Stimulated activated CD4-positive, alpha-beta T cell treated with anti-CD3 and anti-CD28 coated beads, Interleukin-12 subunit alpha, Interleukin-12 subunit beta, amount 100 ng/mL, for 4 hours (primary cell): Measurements from ENCODE around the gene HS6ST2.
"Not testable (repeated sequence)": the region's sequence is repeated elsewhere in the genome, so short reads cannot be mapped to it uniquely, and the experiment has no call there.

ENCODE experiments used
- DNase-seq: peaks from one replicate; pipeline ENCODE4 v3.0.0-alpha.2; 2020

Gene HS6ST2

DNA sequence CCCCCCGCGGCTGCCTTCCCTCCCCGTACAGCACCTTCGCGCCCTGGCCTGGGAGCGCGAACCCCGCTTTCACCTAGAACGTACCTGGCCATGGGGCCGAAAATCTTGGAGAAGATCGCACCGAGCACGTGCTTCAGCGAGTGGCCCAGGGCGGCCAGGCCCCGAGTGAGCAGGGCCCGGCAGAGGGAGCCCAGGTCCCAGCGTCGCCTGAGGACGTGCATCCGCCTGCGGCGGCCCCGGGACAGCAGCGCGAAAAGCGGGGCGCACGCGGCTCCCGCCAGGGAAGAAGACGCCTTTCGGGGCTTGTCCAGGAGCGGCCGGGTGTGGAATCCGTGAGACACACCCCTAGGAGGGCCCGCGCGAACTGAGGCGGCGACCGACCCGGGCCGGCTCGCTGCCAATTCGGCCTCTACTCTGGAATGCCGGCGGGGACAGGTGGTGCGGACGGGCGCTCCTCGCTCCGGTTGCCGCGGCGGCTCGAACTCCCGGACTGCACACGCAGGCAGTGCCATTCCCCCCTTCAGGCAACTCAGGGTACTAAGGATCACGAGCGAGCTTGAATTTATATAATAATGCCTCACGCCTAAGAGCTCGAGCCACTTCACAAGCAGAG, at the start of gene HS6ST2:
TSS of gene HS6ST2 (minus strand) at position 539 of the 613 bp plus-strand sequence.
- DNase-seq, result peak; percentile 1

DNA sequence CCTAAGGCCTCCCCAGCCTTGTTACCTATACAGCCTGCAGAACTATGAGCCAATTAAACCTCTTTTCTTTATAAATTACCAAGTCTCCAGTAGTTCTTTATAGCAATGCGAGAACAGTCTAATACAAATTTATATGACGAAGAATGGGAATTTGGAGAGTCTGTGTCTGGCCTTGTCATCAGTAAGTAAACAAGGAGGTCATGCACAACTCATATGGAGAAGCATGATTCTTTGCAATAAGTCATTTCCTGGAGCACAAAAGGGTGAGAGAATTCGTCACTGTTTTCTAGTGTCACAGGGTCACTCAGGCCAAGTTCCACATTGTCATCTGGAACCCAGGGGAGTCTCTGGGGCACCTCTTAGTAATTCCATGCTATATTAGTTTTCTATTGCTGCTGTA, 49.0 kb upstream of the HS6ST2 start:
- no peak for DNase-seq

DNA sequence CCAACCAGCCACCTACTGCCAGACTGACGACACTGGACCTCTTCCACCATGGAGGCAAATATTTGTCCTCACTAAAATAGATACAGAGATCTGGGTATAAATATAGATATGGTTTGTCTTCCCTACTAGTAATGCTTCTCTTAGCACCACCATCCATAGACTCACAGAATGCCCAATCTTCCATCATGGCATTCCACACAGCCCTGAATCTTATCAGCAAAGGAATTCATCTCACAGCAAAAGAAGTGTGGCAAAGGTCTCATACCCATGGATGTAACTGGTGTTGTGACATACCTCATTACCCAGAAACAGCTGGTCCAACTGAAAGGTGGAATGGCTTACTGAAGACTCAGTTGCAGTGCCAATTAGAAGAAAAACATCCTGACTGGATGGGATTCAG, 47.2 kb upstream of the HS6ST2 start:
- no peak for DNase-seq

DNA sequence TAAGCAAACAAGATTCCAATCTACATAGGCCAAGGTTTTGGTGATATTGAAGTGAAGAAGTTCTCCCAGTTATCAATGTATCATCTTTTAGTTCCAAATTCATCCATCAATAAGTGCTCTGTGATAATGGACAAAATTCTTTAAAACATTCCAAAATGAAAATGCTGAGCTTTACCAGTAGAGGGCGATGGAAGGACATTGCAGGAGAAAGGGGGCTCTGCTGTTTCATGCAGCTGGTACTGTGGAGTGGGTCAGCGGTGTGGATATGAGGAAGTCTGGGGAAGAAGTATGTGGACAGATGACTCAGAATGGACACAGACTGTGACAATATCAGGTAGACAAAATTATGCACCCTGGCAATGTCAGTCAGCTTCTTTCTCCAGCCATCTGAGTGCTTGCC, 46.6 kb upstream of the HS6ST2 start:
- no peak for DNase-seq

DNA sequence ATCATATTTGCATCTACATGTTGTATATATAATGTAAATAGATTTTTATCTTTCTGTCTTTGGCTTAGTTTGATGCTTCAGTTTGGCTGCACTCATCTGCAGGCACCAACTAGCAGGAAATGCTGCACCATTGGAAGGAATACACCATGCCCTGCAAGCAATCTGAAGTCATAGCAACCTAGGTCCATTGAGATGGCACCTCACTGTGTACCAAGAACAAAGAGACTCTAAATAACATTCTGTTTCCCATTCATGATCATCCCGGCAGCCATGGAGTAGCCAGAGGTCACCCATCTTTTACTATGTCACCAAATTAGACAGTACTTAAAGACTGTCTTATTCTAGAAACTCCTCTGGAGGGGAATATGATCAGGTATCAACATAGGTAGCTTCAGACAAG, 40.8 kb upstream of the HS6ST2 start:
- DNase-seq, result no peak

DNA sequence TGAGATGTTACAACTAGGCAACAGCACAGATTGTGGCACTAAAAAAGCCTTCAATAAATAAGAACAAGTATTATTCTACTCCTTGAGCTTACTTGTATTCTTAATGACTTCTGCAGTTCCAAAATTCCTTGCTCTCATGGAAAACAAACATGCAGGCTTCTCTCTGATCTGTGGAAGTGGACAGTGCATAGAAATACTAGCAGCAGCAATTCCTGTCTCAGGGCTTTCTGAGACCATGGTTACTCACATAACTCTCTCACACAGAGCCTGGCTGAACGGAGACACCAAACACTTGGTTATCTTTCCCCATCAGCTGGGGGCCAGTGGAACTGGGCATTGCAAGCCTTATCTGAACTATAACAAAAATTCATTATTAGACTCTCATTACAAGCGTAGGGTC, 32.4 kb upstream of the HS6ST2 start:
- no peak for DNase-seq

DNA sequence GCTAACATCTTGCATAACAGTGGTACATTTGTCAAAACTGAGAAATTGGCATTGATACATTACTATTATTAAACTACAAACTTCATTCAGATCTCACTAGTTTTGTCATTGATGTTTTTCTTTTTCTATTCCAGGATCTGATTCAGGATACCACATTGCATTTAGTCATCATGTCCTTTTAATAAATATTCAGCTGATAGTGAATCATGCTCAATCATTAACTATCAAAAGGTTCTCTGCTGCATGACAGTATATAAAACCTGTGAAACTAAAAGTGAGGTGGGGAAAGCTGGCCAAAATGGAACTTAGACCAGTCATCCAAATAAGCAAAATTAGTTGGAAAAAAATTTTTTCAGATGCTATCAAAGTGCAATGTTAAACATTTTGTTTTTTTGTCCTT, 28.1 kb upstream of the HS6ST2 start:
- no peak for DNase-seq

DNA sequence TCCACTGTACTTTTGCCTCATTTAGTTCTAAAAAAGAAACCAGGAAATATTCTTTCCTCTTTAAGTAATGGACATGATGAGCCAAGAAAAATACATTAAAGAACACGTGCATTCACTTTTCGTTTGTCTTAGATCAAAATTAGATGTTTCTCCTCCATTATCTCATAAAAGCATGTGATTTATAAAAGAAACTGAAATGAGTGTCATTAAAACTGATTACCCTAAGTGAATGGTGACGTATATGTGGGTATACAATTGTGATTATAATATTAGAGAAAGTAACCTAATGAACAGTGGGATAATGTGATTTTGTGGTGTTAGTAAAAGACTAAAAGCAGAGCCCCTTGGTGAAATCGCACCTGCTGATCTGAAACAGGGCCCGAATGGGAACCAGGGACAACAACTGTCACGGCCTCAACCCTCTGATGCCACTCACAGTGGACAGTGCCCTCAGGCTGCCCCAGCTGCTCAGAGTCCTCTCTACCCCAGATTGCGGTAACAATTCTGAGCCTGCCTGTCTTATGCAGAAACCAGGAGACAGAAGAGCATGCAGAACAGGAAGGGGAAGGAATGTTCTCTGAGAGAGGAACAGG, 25.7 kb upstream of the HS6ST2 start:
- DNase-seq, result no peak

DNA sequence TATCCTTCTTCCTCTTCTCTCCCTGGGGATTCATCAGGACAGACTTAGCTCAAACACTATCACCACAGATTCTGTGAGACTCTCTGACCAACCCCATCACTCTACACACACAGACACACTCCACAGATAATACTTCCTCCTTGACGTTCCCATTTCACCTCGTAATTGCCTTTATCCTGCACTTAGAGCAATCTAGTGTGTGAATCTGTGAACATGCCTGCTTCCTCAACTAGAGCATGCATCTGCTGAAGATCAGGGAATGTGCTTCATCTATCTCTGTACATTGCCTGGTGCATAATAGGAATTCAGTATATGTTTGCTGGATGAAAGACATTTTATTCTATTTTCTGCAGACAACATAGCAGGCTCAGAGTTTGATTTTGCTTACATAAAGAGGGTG, 25.1 kb upstream of the HS6ST2 start:
- DNase-seq, result no peak

DNA sequence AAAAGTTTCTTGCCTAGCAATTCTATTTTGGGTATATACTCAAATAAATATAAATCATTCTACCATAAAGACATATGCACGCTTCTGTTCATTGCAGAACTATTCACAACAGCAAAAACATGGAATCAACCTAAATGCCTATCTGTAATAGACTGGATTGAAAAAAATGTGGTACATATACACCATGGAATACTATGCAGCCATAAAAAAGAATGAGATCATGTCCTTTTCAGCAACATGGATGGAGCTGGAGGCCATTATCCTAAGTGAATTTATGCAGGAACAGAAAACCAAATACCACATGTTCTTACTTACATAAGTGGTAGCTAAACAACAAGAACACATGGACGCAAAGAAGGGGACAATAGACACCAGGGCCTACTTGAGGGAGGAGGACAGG, 21.6 kb upstream of the HS6ST2 start:
- not testable (repeated sequence) for DNase-seq

DNA sequence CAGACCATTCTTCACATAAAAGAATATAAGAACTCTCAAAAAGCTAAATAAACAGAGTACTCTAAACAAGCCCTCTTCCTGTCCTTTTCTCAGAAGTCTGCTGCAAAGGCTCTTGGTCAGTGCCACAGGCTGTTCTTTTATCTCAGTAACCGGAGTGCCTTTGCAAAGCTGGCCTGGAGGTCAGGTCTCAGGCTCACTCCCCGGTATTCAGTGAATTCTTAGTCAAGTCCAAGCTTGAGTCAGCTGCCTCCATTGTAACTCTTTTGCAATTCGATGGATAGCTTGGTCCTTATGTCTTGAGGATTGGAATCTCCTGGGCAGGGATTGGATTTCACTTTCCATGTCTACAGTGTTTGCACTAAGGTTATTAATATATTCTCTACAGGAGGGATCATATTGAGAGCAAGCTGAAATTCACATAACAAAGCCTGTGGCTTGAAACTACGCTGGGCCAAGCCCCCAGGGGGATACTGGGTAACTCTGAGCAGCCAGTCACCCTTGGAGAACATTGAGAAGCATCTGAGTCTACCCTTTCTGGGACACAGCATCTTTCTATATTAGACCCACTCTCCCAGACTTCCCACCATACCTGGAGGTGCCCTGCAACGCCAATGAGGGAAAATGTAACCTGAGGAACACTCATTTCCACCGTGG, 10.0 kb upstream of the HS6ST2 start:
- no peak for DNase-seq

DNA sequence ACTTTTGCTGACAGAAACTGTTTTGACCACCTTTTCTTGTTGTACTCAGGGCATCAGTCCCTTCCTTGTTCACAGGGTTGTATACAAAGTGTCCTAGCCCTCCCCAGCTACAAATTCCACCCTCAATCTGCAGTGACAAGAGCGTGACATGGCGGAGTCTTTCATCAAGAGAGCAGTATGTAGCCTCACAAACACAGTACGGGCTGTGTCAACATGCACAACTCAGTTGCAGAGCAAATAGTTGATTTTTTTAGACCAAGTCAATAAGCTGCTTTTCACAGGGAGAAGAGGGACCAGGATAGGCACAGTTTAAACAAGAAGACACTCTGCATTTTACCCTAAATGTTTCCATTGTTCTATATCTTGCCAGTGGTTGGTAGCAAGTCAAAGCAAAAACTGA, 8.6 kb upstream of the HS6ST2 start:
- no peak for DNase-seq

DNA sequence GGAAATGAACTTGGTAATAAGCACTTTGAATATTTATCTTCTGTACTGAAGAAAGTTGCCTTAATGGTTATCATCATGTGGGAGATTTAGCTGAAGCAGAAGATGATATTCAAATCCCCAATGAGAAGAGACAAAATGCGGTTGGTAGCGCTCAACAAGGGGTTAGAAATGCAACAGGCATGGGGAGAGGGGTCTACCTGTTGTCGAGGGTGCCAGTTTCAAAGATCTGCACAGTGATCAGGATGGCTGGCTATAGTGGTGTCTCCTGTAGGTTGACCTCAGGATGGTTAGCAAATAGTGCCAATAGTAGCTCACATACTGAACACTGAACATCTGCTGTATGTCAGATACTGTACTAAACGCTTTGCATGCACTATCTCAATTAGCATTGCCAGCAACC, 7.0 kb upstream of the HS6ST2 start:
- DNase-seq, result no peak

DNA sequence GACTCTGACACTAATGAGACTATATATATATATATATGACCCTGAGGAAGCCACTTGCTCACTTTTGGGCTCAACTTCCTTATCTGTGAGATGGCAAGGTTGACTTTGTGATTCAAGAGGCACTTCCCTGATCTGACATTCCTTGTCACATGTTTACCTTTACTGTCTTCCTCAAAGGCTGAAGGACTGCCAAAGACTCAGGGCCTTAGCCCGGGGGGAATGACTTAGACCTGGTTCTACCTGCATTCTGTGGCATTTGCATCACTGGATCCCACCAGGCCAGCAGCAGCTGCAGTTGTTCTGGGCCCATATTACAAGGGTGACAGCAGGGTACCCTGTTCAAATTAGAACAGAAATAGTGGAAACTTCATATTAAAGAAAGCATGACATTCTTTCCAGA, 3.1 kb upstream of the HS6ST2 start:
- no peak for DNase-seq

DNA sequence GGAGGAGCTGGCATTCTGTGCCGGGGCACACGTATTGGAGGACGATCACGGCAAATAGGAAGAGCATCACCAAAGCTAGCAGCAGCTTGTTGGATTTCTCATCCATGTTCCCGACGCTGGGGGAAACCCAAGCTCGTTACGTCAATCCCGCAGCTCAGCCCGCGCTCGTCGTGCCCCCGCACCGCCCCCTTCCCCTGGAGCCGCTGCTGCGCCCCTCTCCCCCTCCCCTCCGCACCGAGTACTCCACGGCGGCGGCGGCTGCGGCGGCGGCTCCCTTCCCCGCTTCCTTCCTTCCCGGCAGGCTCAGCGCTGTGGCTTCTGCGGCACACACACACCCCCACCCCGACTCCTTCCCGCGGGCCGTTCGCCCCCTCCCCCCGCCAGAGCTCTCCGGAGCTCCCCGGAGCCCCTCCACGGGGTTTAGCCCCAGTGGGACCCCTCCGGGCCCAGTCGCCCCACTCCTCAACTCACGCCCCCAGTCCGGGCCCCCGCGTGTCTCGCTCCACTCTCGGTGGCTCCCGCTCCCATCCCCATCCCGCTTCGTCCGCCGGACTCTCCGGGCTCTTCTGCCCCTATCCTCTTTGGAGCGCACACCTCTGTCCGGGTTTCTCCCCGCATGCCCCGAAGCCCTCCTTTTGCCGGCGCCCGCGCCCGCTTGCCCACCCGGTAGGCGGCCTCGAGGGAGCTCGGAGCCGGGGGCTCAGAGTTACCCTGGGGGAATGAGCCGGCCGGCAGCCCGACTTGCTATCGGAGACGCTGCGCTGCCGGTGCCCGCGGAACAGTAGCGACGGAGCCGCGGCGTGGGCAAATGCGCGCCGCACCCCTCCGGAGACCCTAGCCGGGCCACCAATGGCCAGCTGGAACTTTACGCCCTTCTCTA, 978 bp downstream of the HS6ST2 start:
- peak; percentile 1 for DNase-seq

DNA sequence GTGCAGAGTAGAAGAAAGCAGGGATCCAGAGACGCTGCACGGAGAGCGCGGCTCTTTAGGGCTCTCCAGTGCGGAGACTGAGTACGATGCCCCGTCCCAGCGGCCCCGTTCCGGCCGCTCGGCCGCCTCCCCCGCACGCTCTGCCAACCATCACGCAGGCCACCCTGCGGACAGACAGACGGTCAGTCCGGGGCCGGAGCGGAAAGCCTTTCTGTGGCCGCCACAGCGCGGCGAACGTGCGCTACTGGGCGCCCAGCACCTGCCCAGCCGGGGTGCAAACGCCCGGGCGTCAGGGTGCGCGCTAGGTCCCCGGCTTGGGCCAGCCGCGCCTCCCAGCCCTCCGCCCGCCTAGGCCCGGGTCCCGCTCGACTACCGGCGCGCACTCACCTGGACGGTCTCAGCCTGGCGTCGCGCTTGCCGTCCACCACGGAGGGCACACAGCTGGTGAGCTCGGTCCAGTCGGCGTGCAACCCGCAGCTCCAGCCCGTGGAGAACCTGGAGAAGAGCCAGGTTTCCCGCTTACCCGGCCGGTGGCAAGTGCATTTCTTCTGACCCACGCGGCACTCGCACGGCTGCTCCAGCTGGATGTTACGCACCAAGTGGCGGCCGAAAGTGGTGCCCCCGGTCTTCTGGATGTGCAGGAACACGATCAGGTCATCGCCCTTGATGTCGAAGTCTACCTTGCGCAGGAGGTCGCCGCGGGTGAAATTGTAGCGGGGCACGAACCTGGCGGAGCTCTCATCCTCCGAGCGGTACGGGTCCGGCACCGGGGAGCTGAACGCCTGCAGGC, 1.8 kb downstream of the HS6ST2 start:
- no peak for DNase-seq

DNA sequence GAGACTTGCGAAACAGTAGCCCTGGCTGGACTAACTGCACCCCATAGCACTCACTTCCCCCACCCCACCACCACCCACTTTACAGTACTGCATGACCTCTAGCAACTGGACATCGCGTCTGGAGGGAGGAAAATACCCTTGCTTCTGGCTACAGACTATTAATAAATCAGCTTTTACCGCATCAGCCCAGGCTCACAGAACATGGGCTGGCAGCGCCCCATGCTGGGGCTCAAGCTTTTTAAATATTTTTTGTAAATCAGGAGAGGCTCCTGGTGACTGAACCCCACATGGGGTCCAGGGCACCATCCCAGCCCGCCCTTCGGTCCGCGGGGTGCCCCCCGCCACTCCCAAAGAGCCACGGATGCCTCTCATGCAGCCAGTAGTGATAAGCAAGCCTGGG, 2.7 kb downstream of the HS6ST2 start:
- no peak for DNase-seq

DNA sequence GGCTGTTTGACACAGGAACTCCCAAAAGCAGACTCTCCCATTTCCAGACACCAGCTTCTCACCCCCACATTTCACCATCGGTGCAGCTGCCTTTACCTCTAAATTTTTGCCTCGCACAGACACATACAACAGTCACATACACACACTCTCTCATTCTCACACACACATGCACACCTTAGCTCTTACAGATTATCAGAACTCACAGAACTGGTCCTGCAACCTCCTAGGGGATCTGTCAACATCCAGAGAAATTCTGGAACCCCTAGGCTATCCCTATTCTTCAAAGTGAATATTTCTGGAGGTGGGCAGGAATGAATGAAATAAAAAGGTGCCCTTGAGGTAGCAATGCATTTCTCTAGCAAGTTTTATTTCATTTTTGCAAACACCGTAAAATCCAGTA, 4.1 kb downstream of the HS6ST2 start:
- no peak for DNase-seq

DNA sequence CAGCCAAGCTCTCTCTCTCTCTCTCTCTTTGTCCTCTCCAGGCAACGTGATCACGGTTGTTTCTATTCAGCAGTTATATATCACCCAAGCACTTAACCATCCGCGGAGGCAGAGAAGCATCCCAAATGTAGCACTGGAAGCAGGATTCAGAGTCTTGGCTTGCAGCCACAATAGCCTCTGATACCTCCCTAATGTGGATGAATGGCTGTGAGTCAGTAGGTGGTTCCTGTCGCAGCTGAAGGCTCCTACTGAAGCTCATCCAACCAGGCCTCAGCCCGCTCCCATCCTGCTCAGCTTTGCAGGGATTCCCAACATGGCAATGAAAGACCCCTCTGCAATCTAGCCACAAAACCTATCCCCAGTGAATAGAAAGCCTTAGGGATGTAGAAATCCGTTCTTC, 5.1 kb downstream of the HS6ST2 start:
- no peak for DNase-seq

DNA sequence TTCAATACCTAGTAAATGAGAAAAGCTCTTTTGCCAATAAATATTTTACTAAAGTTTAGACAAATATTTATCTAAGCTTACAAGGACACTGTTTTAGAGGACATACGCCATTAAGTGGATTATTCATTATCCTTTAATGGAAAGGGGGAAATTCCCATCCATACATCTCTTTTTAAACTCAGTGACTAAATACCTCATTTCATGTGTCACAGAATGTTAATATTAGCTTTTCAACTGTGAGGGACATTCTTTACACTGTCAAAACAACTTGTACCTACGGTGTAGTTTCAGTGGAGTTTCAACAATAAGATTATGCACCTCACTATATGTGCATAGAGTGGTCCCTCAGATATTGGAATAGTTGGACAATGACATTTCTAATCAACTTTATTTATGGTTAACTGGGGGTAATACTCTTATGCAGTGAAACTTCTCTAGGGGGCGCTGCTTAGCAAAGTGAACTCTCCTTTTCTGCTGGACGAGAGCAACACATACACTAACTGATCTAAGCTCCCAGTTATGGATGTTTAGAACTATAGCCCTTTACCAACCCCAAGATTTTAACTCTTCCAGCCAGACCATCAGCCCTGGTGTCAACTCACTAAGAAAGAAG, 9.7 kb downstream of the HS6ST2 start:
- no peak for DNase-seq

DNA sequence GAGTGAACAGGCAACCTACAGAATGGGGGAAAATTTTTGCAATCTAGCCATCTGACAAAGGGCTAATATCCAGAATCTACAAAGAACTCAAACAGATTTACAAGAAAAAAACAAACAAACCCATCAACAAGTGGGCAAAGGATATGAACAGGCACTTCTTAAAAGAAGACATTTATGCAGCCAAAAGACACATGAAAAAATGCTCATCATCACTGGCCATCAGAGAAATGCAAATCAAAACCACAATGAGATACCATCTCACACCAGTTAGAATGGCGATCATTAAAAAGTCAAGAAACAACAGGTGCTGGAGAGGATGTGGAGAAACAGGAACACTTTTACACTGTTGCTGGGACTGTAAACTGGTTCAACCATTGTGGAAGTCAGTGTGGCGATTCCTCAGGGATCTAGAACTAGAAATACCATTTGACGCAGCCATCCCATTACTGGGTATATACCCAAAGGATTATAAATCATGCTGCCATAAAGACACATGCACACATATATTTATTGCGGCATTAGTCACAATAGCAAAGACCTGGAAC, 13.3 kb downstream of the HS6ST2 start:
- DNase-seq, result not testable (repeated sequence)

DNA sequence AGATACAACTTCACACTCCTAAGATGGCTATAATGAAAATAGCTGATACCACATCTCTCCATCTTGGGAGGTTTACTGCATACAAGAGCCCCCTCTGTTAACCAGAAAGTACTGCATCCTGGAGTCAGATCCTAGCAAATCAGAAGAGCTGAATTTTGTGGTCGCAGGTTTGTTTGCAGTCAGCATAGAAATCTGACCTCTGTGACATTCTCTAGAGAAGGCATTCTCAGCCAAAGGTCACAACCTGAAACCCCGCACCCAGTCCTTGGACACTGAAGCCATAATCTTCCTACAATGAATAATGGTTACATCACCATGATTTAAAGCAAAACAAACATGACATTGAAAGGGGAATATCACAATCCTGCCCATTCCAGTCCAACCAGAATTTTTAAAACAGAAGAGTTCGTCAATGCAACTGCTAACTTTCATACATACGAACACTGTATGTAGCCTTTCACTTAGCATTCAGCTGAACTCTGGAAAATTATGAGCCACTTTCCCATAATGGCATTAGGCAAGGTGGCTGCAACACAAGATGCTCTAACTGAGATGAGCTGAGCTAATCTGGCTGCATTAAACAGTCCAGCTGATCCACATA, 17.6 kb downstream of the HS6ST2 start:
- no peak for DNase-seq
